IPS-18c (cell line): ENCODE results near the gene MEF2B.
A peak's percentile ranks its signal among the peaks of the same experiment; 100 is the strongest.
"Not testable (repeated sequence)": the region's sequence is repeated elsewhere in the genome, so short reads cannot be mapped to it uniquely, and the experiment has no call there.

Source experiments
- H3K4me3 ChIP-seq: 2 replicates; pipeline ENCODE4 v1.7.0; 2013; ENCODE audit warnings: low read depth, mild to moderate bottlenecking, low read length, moderate library complexity; ENCODE audit not compliant: insufficient read depth
- H3K9me3 ChIP-seq: one replicate; pipeline ENCODE4 v1.6.1; 2013; ENCODE audit warnings: mild to moderate bottlenecking, low read length, moderate library complexity; ENCODE audit not compliant: control insufficient read depth, insufficient read depth

The MEF2B gene

DNA sequence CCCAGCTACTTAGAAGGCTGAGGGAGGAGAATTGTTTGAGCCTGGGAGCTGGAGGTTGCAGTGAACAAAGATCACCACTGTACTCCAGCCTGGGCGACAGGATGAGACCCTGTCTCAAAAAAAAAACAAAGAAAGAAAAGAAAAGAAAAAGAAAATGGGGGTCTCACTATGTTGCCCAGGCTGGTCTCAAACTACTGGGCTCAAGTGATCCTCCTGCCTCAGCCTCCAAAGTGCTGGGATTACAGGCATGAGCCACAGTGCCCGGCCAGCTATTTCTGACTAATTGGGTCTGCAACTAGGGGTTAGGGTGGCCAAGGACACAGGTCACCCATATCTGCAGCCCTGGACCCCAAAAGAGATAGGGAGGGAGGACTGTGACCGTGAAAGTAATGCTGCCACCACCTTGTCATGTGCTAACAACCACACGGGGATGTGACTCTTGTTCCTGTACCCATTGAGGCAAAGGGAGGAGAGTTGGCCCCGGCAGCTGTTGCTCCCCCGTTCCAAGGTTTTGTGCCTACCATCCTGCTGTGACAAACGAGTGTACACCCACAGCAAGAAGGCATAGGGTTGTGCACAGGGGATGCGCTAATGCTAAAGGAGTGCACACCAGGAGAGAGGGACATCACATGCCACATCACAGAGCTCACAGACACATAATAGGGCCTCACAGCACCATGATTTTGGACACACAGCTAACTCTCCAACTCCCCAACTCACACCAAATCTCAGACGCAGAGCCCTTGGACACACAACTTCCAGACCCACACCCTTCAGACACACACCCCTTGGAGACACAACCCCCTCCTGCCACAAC lies 619 bp downstream of the MEF2B start:
- Histone ChIP-seq H3K9me3 (no peaks in the 10 kb centered on the region), H3K4me3 (peak overlapping the region; percentile 38)

DNA sequence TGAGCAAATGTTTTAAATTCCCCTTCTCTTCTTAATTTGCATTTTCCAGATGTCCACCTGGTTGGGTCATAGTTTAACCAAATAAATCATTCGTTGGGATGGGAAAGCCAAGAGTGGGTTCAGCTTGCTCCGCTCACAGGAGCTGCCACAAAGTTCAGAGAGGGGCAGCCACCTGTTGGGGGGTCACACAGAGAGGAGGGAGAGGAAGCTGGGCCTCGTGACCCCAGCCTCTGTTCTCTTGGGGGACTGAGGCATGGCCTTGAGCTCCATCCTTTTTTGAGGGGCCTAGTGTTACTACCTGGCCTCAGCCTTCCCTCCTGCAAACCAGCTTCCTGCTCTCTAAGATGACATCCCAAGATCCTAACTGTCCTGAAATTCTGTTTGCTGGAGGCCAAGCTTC lies 2.5 kb downstream of the MEF2B start:
- no peaks in the 10 kb centered on the region for H3K9me3 ChIP-seq
- no peak overlapping the region for H3K4me3 ChIP-seq

DNA sequence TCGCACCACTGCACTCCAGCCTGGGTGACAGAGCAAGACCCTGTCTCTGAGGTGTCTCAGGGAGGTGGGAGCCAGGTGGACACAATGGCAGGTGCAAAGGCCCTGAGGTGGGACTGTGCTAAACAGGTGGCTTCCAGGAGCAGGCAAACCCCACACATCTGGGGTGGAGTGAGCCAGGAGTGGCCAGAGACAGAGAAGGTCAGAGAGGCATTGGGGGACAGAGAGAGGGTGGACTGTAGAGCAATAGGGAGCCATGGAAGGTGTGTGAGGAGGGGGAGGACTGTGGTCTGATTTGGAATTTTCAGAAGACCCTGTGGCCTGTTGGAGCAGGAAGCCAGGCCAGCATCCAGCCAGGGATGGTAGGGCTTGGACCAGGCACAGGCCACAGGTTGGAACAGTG lies 4.7 kb downstream of the MEF2B start:
- H3K4me3 ChIP-seq: no peak overlapping the region
- no peaks in the 10 kb centered on the region for H3K9me3 ChIP-seq

DNA sequence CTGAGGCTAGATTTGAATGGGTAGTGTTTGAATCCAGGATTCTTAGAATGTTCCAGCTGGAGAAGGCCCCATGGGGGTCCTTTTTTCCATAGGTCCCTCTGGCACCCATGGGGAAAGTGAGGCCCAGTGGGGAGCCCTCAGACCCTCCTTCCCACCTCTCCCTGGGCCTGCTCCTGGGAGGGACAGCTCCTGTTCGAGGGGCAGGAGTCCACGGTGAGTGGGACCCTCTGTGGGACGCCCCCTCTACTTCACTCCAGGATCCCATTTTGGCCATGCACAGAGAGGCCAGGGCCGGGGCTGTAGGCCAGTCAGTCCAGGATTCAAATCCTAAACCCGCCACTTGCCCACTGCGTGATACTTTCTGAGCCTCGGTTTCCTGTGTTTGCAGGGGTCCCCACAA lies 7.6 kb downstream of the MEF2B start:
- H3K4me3 ChIP-seq: no peak overlapping the region
- no peaks in the 10 kb centered on the region for H3K9me3 ChIP-seq

GRCh38 chr19:19160461-19161035 lies 9.5 kb downstream of the MEF2B start:
- H3K9me3 ChIP-seq: no peaks in the 10 kb centered on the region
- no peak overlapping the region for H3K4me3 ChIP-seq

DNA sequence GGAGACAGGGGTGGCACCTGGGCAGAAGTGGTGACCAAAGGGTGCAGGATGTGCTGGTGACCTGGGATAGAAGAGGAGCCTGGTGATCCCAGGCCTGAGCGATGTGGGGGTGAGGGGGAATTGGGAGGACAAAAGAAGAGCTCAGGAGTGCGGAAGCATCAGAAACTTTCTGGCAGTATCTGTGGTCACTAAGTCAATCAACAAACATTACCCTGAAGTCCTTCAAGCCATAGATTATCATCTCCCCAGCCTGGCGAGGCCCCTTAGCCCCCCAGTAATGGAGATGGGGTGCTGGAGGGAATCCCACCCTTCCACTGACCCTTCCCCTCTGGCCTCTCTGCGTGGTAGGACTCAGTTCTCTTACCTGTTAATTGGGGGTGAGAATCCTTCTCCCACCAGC lies 10.5 kb downstream of the MEF2B start:
- H3K4me3 ChIP-seq: no peak overlapping the region
- H3K9me3 ChIP-seq: no peaks in the 10 kb centered on the region

- no peak overlapping the region for H3K4me3 ChIP-seq
- peaks cover under 1% of the 10 kb centered on the region for H3K9me3 ChIP-seq
These were observed 12.3 kb downstream of the MEF2B start for GRCh38 chr19:19157808-19158207.

DNA sequence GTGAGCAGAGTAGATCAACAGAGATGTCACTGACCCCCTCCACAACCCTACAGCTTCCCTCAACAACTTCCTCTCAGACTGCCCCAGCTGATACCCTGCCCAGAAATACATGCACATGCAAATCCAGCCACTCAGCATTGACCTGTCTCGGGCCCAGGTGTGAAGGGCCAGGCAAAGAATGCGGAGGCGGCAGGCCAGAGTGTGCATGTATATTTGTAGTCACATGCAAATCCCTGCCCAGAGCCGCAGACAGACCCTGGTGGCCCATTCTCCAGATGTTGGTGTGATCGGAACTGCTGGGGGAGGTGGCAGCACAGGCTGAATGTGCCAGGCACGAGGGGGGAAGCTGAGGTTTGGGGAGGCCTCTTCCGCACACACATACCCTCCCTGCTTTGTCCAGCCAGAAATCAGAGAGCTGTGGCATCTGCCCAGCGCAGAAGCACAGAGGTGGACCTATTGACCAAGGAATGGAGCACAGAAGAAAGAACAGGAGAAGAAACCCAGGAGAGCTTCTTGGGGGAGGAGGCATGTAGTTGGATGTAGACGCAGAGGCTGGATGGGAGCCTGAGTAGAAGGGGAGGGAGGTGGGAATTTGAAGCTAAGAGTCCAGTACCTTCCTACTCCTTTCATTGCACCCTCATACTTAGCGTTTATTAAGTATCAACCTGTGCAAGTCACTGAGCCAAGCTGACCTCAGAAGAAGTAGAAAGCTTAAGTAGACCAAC lies 14.4 kb downstream of the MEF2B start:
- Histone ChIP-seq H3K4me3 (no peak overlapping the region), H3K9me3 (peaks cover 2% of the 10 kb centered on the region)

DNA sequence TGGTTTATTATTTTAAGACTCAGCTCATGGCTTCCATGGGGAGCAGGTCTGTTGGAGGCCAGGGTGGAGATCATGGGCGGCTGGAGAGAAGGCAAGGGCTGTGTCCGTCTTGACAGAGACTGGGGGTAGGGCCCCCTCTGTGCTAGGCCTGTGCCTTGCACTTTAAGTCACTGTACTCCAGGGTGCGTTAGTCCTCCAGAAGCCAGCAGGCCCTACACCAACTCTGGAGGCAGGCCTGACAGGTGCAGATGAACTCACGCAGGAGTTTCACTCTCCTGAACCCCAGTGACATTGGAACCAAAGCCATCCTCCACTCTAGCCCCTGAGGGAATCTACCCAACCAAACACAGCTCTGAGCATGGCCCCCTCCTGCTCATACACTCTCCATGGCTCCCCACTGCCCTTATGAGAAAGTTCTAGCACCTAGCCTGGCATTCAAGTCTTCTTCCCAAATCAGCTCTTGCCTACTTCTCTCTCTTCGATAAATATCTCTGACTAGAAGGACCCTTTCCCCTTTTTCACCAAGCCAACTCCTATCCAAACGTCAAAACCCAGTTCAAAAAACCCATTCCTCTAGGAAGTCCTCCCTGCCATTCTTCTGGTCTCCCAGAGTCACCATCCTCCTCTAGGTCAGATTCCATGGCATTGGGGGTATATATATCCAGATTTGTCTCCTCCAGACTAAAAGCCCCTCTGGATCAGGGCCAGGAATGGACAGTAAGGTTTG lies 15.1 kb downstream of the MEF2B start:
- Histone ChIP-seq H3K4me3 (no peak overlapping the region), H3K9me3 (peaks cover 2% of the 10 kb centered on the region)

- peaks cover 2% of the 10 kb centered on the region for H3K9me3 ChIP-seq
- no peak overlapping the region for H3K4me3 ChIP-seq
These were observed 17.2 kb downstream of the MEF2B start for GRCh38 chr19:19152668-19153384.

GRCh38 chr19:19151418-19151817 lies 18.6 kb downstream of the MEF2B start:
- peaks cover 4% of the 10 kb centered on the region for H3K9me3 ChIP-seq
- no peak overlapping the region for H3K4me3 ChIP-seq

DNA sequence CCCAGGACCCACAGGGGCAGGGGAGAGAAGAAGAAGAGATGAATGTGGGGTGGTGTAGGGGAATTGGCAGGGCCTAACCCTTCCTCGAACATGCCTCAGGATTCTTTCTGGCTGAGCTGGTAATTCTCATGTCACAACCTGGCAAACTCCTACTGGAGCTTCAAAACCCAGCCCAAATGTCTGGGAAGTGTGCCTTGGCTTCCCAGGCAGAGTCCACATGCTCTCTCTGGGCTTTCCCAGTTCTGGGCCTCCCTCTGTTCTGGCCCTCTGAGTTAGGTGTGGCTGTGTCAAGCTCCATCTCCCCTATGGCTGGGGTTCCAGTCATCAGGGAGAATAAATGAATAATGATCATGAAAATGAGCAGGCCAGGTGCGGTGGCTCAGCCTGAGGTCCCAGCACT lies 20.6 kb downstream of the MEF2B start:
- Histone ChIP-seq H3K9me3 (peaks cover 4% of the 10 kb centered on the region), H3K4me3 (no peak overlapping the region)

- H3K9me3 ChIP-seq, H3K4me3 ChIP-seq: not testable (repeated sequence)
These were observed 21.6 kb downstream of the MEF2B start for GRCh38 chr19:19148504-19148903.

DNA sequence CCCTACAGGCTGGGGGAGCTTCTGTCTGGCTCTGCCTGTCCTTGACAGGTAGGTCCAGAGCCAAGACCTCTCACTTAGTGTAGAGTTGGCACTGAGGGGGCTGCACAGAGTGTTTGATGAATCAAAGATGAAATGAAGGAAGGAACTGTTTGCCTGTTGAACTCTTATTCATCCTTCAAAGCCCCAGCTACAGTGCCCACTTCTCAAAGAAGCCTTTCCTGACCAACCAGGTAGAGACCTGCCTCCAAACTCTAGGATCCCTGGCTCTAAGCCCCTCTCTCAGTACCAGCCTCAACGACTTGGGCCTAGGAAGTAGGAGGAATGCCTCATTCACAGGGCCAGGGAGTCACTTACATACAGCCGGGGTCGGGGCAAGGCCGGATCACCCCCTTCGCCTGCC lies 22.7 kb downstream of the MEF2B start:
- peaks cover 2% of the 10 kb centered on the region for H3K9me3 ChIP-seq
- no peak overlapping the region for H3K4me3 ChIP-seq

DNA sequence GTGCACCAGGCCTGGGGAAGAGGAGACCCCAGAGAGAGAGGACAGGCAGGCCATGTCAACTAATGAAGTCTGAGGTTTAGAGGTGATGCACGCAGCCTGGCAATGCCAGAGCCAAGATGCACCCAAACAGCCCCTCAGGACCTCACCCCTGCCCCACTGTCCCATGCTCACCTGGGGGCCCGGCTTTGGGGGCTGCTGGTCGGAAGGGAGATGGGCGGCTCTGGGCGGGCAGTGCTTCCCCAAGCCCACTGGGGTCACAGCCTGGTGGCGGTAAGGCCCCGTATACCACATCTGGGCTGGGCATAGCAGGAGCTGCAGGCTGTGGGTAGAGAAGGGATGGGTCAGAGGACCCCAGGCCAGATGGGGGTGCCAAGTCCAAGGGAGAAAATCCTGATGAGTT lies 23.2 kb downstream of the MEF2B start:
- H3K4me3 ChIP-seq: no peak overlapping the region
- H3K9me3 ChIP-seq: peaks cover 2% of the 10 kb centered on the region

DNA sequence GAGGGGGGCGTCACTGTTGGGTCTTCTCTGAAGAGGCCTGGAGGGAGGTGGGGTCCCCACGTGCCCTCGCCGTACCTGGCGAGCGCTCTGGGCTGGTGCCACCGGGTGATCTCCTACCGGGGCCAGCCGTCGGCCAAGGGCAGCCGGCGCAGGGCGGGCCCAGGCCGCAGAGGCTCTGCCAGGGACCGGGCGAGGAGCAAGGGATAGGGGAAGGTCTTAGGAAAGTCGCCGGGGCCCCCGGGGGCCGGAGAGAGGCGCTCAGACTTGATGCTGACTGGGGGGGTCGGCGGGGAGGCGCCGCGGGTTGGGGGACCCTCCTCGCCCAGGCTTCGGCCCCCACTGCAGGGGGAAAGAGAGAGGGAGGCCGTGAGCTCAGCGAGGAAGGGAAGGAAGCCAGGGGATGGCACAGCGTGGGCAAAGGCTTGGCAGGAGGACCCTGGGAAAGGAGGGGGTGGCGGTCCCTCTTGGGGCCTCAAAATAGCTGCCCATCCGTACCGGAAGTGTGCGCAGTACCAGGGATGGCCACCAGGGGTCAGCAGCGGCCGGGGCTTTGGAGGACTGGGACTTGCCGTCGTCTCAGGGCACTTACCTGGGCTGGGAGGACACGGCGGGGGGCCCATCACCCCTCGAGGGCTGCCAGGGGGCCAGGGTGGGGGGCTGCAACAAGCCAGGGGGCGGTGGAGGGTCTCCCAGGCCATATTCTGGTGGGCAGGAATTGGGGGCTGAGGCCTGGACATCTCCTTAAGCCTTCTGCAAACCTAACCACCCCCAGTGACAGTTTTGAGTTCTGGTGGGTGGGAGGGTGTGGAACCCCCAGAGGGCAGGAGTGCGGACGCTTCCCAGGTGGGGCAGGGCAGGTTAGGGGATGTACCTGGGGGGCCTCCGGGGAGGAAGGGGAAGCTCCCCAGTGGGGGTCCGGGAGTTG lies 24.1 kb downstream of the MEF2B start:
- Histone ChIP-seq H3K9me3 (peaks cover 2% of the 10 kb centered on the region), H3K4me3 (no peak overlapping the region)
